HEK293 (cell line): ENCODE results near the gene HMG20B.

Experiments
- EGR2 ChIP-seq: fragments of 450-650 bp; formaldehyde crosslinking; IDR thresholded peaks from 2 replicates; pipeline ENCODE4 v1.5.1; 2016; ENCODE audit warnings: low read depth, missing biosample characterization, missing genetic modification characterization
- IKZF3 ChIP-seq: fragments of 450-650 bp; IDR thresholded peaks from 2 replicates; pipeline ENCODE4 v1.5.0; 2018; ENCODE audit warnings: missing biosample characterization, mild to moderate bottlenecking, missing genetic modification characterization, moderate library complexity
- KLF8 ChIP-seq: fragments of 450-650 bp; formaldehyde crosslinking; IDR thresholded peaks from 2 replicates; pipeline ENCODE4 v1.5.1; 2016; ENCODE audit warnings: missing biosample characterization, missing genetic modification characterization
- REPIN1 ChIP-seq: fragments of 450-650 bp; formaldehyde crosslinking; IDR thresholded peaks from 2 replicates; pipeline ENCODE4 v1.5.1; 2017; ENCODE audit warnings: missing biosample characterization, missing genetic modification characterization, low read depth
- SALL2 ChIP-seq: fragments of 450-650 bp; formaldehyde crosslinking; IDR thresholded peaks from 2 replicates; pipeline ENCODE4 v1.5.0; 2017; ENCODE audit warnings: missing biosample characterization, mild to moderate bottlenecking, missing genetic modification characterization, borderline replicate concordance
- SP2 ChIP-seq: fragments of 450-650 bp; formaldehyde crosslinking; IDR thresholded peaks from 2 replicates; pipeline ENCODE4 v1.5.1; 2016; ENCODE audit warnings: missing biosample characterization, missing genetic modification characterization
- SP3 ChIP-seq: fragments of 450-650 bp; formaldehyde crosslinking; IDR thresholded peaks from 2 replicates; pipeline ENCODE4 v1.5.1; 2016; ENCODE audit warnings: missing biosample characterization, missing genetic modification characterization
- SP7 ChIP-seq: fragments of 450-650 bp; formaldehyde crosslinking; IDR thresholded peaks from 2 replicates; pipeline ENCODE4 v1.5.1; 2016; ENCODE audit warnings: missing biosample characterization, missing genetic modification characterization
- ZBTB17 ChIP-seq: fragments of 450-650 bp; formaldehyde crosslinking; IDR thresholded peaks from 2 replicates; pipeline ENCODE4 v1.5.1; 2016; ENCODE audit warnings: missing biosample characterization, missing genetic modification characterization
- ZNF133 ChIP-seq: fragments of 450-650 bp; formaldehyde crosslinking; IDR thresholded peaks from 2 replicates; pipeline ENCODE4 v1.5.1; 2016; ENCODE audit warnings: missing biosample characterization, missing genetic modification characterization
- ZNF157 ChIP-seq: fragments of 450-650 bp; formaldehyde crosslinking; IDR thresholded peaks from 2 replicates; pipeline ENCODE4 v1.5.1; 2016; ENCODE audit warnings: missing biosample characterization, missing genetic modification characterization
- ZNF221 ChIP-seq: fragments of 450-650 bp; formaldehyde crosslinking; IDR thresholded peaks from 2 replicates; pipeline ENCODE4 v1.5.1; 2017; ENCODE audit warnings: missing biosample characterization, missing genetic modification characterization, borderline replicate concordance
- ZNF248 ChIP-seq: fragments of 450-650 bp; formaldehyde crosslinking; IDR thresholded peaks from 2 replicates; pipeline ENCODE4 v1.5.1; 2017; ENCODE audit warnings: missing biosample characterization, missing genetic modification characterization
- ZNF335 ChIP-seq: fragments of 450-650 bp; formaldehyde crosslinking; conservative IDR thresholded peaks from 2 replicates; pipeline ENCODE4 v1.5.1; 2016; ENCODE audit warnings: missing biosample characterization, missing genetic modification characterization
- ZNF354C ChIP-seq: fragments of 450-650 bp; formaldehyde crosslinking; IDR thresholded peaks from 2 replicates; pipeline ENCODE4 v1.5.1; 2016; ENCODE audit warnings: missing biosample characterization, missing genetic modification characterization, low read depth, borderline replicate concordance
- ZNF501 ChIP-seq: fragments of 450-650 bp; formaldehyde crosslinking; IDR thresholded peaks from 2 replicates; pipeline ENCODE4 v1.5.1; 2016; ENCODE audit warnings: missing biosample characterization, missing genetic modification characterization
- ZNF561 ChIP-seq: fragments of 450-650 bp; IDR thresholded peaks from 2 replicates; pipeline ENCODE4 v1.5.1; 2018; ENCODE audit warnings: missing biosample characterization, missing genetic modification characterization, borderline replicate concordance
- ZNF585B ChIP-seq: fragments of 450-650 bp; formaldehyde crosslinking; IDR thresholded peaks from 2 replicates; pipeline ENCODE4 v1.5.1; 2016; ENCODE audit warnings: missing biosample characterization, missing genetic modification characterization
- ZNF658 ChIP-seq: fragments of 450-650 bp; formaldehyde crosslinking; IDR thresholded peaks from 2 replicates; pipeline ENCODE4; 2016; ENCODE audit warnings: missing biosample characterization, missing genetic modification characterization
- ZNF777 ChIP-seq: fragments of 450-650 bp; formaldehyde crosslinking; IDR thresholded peaks from 2 replicates; pipeline ENCODE4 v1.5.1; 2017; ENCODE audit warnings: missing biosample characterization, missing genetic modification characterization, borderline replicate concordance
- TF ChIP-seq, protein P1 (sequence below): fragments of 450-650 bp; formaldehyde crosslinking; IDR thresholded peaks from 2 replicates; pipeline ENCODE4 v1.5.1; 2017; ENCODE audit warnings: missing biosample characterization, missing genetic modification characterization
- TF ChIP-seq, protein P2 (sequence below): fragments of 450-650 bp; formaldehyde crosslinking; IDR thresholded peaks from 2 replicates; pipeline ENCODE4 v1.5.1; 2017; ENCODE audit warnings: missing biosample characterization, missing genetic modification characterization
- TF ChIP-seq, protein P3 (sequence below): fragments of 450-650 bp; formaldehyde crosslinking; IDR thresholded peaks from 2 replicates; pipeline ENCODE4 v1.5.1; 2016; ENCODE audit warnings: missing biosample characterization, missing genetic modification characterization
- TF ChIP-seq, protein P4 (sequence below): fragments of 450-650 bp; formaldehyde crosslinking; IDR thresholded peaks from 2 replicates; pipeline ENCODE4 v1.5.1; 2016; ENCODE audit warnings: missing biosample characterization, missing genetic modification characterization
- TF ChIP-seq, protein P5 (sequence below): fragments of 450-650 bp; formaldehyde crosslinking; IDR thresholded peaks from 2 replicates; pipeline ENCODE4 v1.5.1; 2016; ENCODE audit warnings: missing biosample characterization, missing genetic modification characterization
- TF ChIP-seq, protein P6 (sequence below): fragments of 450-650 bp; formaldehyde crosslinking; IDR thresholded peaks from 2 replicates; pipeline ENCODE4 v1.5.1; 2016; ENCODE audit warnings: missing biosample characterization, missing genetic modification characterization

HMG20B gene

DNA sequence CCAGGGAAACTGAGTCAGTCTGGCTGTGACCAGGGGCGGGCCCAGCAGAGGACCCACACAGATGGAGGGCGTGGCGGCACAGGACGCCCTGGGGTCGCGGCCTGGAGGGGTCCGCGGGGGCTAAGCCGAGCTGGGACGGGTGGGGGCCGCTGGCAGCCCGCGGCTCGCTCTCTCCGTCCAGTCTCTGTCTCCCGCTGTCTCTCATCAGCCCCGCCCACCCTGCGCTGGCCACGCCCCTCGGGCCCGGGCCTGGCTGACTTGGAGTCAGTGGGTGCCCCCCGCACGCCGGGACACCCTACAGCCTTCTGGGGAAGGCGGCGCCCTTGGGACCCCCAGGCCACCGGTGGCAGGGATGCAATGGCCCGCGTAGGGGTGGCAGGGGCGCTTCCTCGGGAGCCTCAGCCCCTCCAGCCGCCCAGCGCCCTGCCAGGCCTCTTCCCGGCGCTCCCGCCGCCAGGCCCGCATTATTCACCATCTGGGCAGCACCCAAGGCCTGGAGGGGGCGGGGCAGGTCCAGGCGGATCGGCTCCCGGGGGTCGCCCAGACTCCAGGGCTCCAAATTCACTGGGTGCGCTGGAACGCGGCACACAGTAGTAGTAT, 34.0 kb downstream of the HMG20B start, which contains the start of gene TBXA2R (continued):
- TF ChIP-seq, protein P1, sequence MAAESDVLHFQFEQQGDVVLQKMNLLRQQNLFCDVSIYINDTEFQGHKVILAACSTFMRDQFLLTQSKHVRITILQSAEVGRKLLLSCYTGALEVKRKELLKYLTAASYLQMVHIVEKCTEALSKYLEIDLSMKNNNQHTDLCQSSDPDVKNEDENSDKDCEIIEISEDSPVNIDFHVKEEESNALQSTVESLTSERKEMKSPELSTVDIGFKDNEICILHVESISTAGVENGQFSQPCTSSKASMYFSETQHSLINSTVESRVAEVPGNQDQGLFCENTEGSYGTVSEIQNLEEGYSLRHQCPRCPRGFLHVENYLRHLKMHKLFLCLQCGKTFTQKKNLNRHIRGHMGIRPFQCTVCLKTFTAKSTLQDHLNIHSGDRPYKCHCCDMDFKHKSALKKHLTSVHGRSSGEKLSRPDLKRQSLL (tag by site-specific recombination), result no peak
- TF ChIP-seq, protein P2, sequence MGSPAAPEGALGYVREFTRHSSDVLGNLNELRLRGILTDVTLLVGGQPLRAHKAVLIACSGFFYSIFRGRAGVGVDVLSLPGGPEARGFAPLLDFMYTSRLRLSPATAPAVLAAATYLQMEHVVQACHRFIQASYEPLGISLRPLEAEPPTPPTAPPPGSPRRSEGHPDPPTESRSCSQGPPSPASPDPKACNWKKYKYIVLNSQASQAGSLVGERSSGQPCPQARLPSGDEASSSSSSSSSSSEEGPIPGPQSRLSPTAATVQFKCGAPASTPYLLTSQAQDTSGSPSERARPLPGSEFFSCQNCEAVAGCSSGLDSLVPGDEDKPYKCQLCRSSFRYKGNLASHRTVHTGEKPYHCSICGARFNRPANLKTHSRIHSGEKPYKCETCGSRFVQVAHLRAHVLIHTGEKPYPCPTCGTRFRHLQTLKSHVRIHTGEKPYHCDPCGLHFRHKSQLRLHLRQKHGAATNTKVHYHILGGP, result no peak
- TF ChIP-seq SP2 (tag by site-specific recombination) (peak; percentile 55), ZNF221 (tag by site-specific recombination) (no peak), ZNF777 (tag by site-specific recombination) (peak; percentile 31; the same call in 1 of the 2 replicates), ZNF658 (tag by site-specific recombination) (no peak), ZNF335 (tag by site-specific recombination) (peak; percentile 100), ZBTB17 (0 out of 2 replicates have a peak, but pooled peaks have one; percentile 43), SALL2 (no peak), IKZF3 (tag by site-specific recombination) (no peak), ZNF585B (tag by site-specific recombination) (no peak), REPIN1 (tag by site-specific recombination) (no peak), KLF8 (tag by site-specific recombination) (peak; percentile 67), ZNF133 (tag by site-specific recombination) (no peak), SP7 (tag by site-specific recombination) (peak; percentile 35; the same call in 1 of the 2 replicates), SP3 (tag by site-specific recombination) (peak; percentile 83), ZNF501 (tag by site-specific recombination) (no peak), ZNF354C (tag by site-specific recombination) (no peak), ZNF561 (tag by site-specific recombination) (no peak; the same call in 1 of the 2 replicates), ZNF248 (tag by site-specific recombination) (no peak), ZNF157 (tag by site-specific recombination) (no peak), EGR2 (tag by site-specific recombination) (0 out of 2 replicates have a peak, but pooled peaks have one; percentile 6)
- TF ChIP-seq, protein P3, sequence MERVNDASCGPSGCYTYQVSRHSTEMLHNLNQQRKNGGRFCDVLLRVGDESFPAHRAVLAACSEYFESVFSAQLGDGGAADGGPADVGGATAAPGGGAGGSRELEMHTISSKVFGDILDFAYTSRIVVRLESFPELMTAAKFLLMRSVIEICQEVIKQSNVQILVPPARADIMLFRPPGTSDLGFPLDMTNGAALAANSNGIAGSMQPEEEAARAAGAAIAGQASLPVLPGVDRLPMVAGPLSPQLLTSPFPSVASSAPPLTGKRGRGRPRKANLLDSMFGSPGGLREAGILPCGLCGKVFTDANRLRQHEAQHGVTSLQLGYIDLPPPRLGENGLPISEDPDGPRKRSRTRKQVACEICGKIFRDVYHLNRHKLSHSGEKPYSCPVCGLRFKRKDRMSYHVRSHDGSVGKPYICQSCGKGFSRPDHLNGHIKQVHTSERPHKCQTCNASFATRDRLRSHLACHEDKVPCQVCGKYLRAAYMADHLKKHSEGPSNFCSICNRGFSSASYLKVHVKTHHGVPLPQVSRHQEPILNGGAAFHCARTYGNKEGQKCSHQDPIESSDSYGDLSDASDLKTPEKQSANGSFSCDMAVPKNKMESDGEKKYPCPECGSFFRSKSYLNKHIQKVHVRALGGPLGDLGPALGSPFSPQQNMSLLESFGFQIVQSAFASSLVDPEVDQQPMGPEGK (tag by site-specific recombination), result peak; percentile 73
- TF ChIP-seq, protein P4, sequence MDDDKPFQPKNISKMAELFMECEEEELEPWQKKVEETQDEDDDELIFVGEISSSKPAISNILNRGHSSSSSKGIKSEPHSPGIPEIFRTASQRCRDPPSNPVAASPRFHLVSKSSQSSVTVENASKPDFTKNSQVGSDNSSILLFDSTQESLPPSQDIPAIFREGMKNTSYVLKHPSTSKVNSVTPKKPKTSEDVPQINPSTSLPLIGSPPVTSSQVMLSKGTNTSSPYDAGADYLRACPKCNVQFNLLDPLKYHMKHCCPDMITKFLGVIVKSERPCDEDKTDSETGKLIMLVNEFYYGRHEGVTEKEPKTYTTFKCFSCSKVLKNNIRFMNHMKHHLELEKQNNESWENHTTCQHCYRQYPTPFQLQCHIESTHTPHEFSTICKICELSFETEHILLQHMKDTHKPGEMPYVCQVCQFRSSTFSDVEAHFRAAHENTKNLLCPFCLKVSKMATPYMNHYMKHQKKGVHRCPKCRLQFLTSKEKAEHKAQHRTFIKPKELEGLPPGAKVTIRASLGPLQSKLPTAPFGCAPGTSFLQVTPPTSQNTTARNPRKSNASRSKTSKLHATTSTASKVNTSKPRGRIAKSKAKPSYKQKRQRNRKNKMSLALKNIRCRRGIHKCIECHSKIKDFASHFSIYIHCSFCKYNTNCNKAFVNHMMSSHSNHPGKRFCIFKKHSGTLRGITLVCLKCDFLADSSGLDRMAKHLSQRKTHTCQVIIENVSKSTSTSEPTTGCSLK, result no peak
- TF ChIP-seq, protein P5, sequence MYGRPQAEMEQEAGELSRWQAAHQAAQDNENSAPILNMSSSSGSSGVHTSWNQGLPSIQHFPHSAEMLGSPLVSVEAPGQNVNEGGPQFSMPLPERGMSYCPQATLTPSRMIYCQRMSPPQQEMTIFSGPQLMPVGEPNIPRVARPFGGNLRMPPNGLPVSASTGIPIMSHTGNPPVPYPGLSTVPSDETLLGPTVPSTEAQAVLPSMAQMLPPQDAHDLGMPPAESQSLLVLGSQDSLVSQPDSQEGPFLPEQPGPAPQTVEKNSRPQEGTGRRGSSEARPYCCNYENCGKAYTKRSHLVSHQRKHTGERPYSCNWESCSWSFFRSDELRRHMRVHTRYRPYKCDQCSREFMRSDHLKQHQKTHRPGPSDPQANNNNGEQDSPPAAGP (tag by site-specific recombination), result 0 out of 2 replicates have a peak, but pooled peaks have one; percentile 15
- TF ChIP-seq, protein P6, sequence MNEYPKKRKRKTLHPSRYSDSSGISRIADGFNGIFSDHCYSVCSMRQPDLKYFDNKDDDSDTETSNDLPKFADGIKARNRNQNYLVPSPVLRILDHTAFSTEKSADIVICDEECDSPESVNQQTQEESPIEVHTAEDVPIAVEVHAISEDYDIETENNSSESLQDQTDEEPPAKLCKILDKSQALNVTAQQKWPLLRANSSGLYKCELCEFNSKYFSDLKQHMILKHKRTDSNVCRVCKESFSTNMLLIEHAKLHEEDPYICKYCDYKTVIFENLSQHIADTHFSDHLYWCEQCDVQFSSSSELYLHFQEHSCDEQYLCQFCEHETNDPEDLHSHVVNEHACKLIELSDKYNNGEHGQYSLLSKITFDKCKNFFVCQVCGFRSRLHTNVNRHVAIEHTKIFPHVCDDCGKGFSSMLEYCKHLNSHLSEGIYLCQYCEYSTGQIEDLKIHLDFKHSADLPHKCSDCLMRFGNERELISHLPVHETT, result no peak
